ENCODE data around the gene BCAR3.
"Not testable (repeated sequence)": the region's sequence is repeated elsewhere in the genome, so short reads cannot be mapped to it uniquely, and the experiment has no call there.

The BCAR3 gene

DNA sequence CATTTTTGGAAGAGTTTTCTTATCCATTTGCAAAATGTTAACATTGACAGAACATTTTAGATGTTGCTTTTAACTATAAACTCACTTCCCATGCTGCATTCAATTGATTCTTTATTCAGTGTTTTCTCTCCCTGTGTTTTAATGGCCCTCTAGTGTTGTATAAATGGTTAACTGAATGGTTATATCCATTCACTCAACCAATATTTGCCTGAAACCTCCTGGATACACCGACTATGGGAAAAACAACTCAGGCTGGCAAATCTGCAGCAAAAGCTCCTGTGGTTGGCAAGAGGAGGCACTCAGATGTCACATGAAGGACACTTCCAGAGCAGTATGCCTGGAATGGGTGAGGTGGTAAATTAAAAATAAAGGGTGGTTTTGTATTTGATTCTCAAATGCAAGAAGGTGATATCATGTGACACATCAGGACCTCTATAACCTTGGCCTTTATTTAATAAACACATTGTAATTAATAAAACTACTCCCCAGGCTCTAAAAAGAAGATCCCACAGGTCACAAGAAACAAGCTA, 107.6 kb downstream of the BCAR3 start:
- no peak for DNase-seq

DNA sequence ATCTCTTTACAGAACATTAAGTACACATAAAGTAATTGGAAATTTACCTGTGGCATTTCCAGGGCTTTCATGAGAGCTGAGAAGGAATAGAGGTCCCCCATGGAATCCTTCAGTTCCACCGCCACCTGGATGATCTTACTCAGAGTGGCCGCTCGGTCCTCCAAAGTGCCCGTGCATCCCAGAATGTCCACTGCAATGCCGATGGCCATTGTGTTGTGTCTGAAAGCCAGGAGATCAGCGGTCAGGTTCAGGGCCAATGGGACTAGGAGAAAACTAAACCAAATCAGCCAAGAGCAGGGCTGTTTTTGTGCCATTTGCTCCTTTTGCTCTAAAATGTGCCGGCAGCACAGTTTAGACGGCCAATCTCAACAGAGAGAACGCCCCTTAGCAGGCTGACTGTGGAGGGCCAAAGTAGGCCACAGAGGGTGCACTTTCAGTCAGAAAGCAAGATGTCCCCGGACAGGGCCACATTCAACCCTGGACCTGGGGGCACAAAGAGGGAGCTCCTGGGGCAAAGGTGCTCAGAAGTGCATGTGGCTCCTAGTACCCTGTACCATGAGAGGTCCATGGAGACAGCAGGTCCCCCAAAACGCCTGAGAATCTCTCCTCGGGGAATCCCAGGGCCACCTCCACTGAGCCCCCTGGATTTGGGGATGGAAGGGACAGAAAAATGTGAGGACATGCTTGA, 109.9 kb downstream of the BCAR3 start:
- no peak for DNase-seq

DNA sequence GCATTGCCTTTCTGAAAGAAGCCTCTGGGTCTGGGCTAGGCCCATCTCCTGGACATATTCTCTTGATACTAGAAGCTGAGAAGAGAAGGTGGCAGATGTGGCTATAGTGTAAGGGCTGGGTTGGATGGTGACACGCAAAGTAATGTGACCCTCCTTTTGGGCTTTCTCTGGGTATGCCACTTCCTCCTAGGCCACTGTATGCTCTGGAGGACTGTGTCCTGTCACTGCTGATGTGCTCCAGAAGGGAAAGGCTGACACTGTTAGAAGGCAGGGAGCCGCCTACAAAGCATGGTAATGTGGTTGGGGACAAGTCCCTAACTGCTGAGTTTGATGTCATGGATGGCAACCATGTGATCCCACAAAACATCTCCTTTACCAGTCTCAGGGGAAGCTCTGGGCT, 112.1 kb downstream of the BCAR3 start:
- DNase-seq: no peak

DNA sequence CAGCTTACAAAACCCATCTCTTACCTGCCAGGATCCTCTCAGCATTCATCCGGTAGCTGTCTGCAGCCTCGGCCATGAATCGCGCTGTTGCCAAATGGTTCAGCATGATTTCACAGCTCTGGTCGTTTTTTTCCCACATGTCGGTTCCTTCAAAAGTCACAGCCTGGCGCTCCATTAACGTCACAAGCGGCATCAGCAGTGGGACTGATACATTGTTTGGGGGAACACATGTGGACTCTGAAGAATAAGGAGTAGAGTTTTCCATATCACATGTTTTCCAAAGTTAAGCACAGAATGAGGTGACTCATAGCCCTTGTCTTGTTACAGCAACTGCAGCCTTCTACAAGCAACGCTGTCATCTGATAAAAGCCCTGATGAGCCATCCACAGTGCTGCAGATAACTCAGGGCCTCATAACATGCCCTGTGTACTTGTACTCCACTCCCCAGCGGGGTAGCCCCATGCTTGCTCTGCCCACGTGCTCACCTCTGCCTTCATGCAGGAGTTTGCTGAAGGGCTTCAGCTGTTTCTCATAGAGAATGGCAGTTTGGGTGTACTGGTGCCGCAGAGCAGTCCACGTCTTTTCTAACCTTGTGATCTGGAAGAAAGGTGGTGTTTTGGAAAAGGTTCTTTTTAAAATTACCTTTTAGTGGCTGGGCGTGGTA, 114.2 kb downstream of the BCAR3 start:
- no peak for DNase-seq

DNA sequence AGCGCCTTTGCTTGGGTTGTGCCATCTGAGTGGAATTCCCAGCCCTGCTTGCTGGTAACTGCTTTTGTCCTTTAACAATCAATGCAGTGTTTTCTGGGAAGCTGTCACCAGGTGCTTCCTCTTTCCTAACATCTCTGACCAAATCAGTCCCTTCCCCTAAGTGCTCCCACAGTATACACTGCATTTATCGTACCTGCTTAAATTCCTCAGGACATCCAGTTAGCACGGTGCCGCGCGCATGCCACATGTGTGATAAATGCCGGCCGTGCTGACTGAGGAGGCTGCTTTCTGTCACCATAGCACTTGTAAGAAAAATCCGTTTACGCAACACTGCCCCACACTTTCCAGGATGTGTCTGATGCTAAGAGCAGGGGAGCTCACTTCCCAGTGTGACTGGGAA, 115.4 kb downstream of the BCAR3 start:
- DNase-seq: no peak

DNA sequence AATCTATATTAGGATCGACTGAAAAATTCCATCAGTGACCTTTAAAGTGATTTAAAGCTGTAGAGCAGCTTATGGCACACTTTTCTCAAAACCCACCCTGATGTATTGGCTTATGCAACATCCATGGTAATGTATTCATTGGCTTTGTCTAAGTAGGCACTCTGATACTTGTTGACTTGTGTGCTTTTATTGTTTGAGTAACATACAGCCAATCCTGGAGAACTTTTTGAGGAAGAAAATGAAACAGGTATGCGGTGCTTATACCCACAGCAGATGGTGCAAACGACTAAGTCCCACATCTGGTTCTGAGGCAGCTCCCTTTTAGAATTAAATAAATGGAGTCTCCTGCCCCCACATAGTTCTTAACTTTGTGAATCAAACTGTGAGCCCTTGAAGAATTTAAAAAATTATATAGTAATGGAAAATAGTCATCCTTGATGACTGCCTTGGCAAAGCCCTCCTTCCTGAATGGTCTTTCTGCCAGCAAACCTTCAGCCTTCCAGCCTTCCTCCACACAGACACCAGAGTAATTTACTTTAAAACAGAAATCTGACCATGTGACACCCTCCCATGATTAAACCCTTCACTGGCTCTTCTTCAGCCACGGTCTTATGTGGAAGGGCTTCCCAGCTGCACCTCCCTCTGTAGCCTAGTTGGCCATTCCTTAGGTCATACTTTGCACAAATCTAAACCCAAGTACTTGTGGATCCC, 116.0 kb downstream of the BCAR3 start:
- DNase-seq: no peak

DNA sequence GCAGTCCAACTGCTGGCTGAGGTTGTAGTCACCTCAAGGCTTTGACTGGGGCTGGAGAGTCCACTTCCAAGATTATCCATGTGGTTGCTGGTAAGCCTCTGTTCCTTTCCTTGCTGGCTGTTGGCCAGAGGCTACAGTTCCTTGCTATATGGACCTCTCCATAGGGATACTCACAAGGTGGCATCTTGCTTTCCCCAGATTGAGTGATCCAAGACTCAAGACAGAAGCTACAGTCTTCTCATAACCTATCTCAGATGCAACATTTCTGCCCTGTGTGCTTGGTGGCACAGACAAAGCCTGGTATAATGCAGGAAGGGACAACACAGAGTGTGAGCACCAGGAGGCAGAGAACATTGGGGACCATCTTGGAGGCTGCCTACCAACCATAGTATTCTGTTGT, 121.9 kb downstream of the BCAR3 start:
- DNase-seq: no peak

DNA sequence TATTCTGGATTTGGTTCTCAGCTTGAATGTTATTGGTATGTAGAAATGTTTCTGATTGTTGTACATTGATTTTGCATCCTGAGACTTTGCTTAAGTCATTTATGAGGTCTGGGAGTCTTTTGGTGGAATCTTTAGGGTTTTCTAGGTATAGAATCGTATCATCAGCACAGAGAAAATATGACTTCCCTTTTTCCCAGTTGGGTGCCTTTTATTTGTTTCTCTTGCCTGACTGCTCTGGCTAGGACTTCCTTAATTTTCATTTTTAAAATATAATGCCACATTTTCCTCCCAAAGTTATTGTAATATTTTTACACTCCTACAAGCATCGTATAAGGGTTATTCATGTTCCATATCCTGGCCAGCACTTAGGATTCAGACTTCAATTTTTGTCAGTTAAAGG, 122.6 kb downstream of the BCAR3 start:
- no peak for DNase-seq

DNA sequence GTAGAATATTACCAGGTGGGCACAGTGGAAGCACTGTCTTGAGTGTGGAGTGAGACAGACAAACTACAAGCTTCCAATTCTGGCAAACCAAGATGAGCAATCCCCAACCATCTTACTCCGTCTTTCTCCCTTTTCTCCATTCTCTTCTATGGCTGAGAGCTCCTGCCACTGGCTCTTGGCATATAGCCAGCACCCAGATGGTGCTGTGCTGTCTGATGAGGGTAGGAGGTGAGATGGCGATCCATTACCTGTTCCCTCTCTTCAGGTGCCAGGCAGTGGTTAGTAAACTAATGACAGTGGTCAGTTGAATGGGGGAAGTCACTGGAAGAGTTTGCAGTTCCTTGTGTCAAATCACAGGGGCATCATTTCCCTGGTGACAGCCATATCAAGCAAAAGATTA, 125.3 kb downstream of the BCAR3 start:
- no peak for DNase-seq

DNA sequence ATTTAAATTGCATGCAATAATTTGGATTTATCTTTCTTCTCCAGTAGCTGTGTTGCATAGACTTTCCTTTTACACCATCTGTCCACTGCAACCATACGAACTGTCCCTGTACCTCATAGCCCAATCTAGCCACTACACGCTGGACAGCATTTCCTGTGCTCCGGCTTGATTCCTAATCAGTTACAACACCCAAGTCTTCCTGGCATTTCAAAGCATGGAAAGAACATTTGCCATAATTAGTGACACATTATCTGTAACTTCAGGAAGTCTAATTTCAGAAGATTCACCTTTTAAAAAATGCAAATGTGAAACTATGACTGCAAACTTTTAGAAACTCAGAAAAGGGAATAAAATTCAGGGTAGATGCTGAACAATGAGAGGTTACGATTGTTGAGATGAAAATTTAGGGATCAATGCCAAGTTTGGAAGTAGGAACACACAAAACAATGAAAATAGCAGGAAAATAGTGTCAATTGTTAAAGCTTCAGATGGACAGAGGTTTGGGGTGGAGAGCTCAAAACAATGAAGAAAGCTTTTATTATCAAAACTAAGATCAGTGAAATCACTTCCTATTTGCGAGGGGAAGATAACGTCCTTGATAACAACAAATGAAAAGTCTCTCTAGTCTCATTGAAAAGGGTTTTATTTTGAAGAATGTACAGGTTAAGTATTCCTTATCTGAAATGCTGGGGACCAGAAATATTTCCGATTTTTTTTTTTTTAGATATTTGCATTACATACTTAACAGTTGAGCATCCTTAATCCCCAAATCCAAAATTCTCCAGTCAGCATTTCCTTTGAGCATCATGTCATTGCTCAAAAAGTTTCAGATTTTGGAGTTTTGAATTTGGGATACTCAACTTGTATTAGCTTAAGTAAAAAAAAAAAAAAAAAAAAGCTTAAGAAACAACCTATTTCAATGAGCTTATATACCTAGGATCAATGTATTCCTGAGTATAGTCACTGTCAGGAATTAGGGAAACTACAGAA, 126.5 kb downstream of the BCAR3 start:
- DNase-seq: no peak

DNA sequence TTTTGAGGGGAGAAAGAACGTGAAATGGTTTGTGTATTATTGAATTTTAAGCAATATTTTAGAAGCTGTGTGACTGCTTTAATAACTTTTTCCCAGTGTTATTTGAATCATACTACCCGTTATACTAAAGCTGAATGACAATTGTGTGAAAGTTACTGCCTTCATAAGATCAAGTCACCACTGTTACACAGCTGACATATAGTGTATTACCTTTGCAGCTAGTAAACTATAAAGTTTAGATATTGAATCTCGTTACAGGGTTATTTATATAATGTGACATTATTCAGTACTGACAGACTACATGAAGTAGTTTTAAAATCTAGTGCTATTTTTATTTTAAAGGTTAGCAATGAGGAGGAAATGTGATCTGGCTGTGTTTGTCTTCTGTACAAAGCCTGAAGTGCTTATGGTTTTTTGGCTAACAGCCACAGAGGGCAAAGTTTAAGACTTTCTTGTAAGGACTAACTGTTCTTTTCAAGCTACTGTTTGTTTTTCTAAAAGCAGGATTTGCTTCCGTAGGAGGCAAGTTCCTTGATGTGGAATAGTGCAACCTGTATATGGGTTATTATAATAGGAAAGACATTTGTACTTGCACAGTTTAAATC, 127.6 kb downstream of the BCAR3 start:
- not testable (repeated sequence) for DNase-seq

DNA sequence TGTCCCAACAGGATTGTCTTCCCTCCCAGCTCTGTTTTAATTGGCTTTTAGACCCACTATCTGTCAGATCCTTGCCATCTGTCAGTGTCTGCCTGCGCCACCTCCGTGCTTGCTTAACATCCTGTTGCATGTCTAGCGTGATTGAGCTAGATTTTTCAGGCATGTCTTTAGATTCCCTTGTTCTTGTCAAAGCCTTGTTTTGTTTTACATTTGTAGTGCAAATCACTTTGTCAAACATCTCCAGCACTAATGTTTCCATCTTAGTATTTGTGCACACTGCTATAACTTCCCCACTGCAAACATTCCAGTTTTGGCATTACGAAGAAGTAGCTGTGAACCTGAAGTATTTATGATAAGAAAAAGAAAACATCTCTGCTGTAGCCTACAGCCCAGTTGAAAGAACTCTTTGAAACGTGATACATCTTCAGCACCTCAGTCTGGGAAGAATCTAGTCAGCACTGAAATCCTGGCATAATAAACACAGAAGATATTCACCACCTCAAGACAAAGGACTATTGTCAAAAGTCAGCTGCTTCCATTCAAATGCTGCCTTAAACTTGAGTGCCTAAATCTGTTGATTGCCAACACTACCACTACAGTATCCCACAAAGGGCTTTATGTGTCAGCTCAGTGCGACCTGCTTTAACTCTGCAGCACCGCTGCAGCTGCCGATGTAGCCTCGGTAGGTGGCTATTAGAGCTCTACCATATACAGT, 128.7 kb downstream of the BCAR3 start:
- no peak for DNase-seq

DNA sequence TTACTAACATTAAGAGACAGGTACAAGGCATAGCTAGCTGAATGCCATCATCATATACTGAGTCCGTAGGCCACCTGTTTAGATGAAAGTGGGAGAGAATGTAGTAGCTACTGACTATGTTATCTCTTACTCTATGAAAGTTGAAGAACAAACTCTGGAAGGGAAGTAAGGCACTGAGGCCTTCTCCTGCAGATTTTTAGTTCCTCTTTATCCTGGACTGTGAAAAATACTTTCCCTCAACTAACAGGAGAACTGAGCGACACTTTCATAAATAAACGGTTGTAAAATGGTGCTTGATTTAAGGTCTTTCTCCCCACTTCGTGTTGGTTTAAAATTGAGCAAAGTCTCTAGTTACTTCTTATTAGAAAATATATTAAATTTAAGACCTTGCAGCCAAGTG, 131.8 kb downstream of the BCAR3 start:
- no peak for DNase-seq

DNA sequence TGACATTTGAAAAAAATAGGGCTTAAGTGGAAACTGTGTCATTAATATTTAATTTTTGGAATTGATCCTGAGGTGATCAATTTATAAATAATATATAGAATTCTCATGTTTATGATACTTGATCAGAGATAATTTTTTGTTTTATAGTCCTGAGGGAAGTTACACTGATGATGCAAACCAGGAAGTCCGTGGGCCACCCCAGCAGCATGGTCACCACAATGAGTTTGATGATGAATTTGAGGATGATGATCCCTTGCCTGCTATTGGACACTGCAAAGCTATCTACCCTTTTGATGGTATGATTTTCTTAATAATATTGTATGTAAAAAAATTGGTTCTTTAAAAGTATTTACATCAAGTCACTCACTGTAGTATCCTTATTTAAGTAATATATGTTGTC, 132.5 kb downstream of the BCAR3 start:
- no peak for DNase-seq

DNA sequence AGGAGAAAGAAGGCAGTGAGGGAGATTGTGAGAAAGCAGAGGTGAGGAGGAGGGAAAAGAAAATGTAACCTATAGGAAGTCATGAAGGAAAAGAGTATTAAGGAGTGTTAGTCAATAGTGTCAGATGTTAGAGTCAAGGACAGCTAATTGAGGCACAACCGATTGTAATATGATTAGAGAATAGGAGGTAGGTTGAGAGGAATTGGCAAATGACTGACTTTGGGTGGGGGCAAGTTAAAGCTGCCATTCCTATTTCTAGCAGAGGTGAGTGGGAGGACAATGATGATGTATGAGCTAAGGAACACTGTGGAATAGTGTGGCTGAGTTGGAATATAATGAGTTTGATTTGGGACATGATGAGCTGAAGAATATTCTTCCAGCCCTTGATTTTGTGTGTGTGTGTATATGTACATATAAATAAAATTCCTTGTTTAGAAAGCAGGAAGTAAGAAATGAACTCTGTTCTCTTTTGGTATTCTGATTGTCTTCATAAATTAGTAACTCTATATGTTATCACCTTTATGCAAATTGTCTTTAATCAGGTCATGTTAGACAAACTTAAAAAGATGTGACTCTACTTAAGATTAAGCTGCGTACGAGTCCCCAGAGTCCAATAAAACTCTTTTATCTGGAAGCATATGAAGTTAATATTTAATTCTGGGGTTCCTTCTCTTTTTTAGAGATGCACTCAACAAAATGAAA, 135.3 kb downstream of the BCAR3 start:
- no peak for DNase-seq

DNA sequence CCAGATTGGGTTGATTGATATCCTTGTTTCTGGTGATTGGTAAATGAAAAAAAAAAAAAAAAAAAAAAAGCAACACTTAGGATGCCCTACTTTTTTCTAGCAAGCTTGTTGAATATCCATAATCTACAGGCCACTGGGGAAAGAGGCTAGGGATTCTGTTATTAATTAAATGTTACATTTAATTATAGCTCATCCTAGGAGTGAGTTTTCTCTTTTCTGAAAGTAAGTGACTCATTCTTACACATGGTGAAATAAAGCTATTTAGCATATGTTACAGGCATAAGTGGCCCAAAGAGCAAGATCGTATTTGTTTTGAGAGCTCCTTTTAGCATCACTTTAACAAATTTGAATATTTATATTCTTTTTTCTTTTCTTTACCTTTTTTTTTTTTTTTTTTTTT, 139.2 kb downstream of the BCAR3 start:
- no peak for DNase-seq

DNA sequence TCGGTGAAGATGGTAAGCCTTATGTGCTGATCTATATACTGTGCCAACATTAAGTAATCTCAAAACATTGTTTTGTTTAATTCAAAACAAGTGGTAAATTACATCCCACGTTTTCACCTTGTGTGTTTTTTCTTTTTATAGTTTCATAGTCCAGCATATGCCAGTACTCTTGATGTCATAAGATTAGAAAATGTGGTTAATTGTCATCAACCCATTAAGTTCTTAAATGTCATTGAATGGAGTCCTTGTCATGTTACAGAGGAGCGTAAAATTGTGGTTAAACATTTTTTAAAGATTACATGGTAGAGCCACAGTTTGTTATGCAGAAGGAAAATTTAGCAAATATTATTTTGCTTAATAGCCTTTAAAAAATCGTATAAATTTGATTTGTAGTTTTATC, 140.6 kb downstream of the BCAR3 start:
- DNase-seq: no peak

DNA sequence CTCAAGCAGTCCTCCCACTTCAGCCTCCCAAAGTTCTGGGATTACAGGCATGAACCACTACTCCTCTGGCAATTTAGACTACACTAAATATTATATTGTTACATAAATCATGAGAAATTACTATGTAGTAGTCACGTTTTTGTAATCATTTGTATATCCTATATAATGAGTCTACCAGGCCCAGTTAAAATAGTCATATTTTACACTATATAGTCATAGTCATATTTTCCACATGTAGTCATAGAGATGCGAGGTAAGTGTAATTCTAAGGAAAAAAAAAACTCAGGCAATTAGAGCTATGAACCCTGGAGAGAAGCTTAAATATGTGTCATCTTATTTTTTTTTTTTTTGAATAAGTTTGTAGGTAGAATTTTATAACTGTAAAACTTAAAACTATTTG, 143.7 kb downstream of the BCAR3 start:
- no peak for DNase-seq

DNA sequence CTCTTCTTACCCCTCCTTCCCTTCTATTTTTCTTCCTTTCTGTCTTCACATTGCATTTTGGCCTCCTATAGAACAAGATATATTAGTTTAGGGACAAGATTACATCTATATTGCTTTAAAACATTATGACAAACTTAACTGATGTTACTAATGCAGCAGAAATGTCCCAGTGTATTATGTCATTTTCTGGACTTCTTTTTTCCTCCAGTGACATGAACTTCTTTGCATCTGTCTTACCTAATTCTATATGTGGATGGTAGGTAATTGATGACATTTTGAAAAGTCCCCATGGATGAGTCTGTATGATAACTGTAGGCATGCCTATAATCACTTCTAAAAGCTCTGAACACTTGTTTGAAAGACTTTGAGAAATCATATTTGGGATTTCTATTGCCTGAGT, 144.2 kb downstream of the BCAR3 start:
- no peak for DNase-seq

DNA sequence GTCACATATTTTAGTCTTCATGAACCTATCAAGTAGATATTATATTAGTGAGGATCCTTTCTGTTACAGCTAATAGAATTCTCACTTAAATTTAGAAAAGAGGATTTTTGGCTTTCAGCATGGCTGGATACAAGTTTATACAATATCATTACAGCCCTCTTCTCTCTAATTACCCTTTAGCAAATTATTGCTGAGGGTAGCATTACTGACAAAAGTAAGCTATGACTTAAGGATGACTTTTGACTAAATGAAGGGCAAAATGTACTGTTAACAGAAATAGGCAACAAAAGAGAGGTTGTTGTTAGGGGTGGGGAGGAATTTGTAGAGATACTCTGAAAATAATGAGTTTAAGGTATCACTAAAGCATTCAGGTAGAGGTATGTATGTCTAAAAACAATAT, 148.0 kb downstream of the BCAR3 start:
- no peak for DNase-seq

DNA sequence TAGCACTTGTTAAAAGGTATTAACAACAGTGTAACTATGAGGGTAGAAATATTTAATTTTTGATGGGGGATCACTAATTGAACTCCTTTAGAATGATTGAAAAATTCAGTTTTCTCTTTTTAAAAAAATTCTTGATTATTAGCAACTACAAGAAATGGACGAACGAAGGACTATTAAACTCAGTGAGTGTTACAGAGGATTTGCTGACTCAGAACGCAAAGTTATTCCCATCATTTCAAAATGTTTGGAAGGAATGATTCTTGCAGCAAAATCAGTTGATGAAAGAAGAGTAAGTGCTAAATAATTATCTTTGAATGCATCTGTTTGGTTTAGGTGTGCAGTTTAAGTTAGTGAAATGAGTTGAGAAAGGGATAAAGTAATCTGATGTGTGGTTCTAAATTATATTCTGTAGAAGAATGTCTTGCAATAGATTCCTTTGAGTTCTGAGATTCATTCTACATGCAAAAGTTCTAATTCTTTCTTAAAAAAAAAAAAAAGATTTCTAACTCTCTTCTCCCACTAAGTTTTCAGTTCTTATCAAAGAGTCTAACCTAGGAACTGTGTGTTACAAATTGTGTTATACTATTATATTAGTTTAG, 148.8 kb downstream of the BCAR3 start:
- DNase-seq: no peak
